Immature natural killer cell (primary cell): Measurements from ENCODE around the gene ANP32B. TPM values are rescaled to one million over a fixed set of nuclear protein-coding genes. Genes with fewer than 3 reads are reported as not detected.
"Not testable (repeated sequence)": the region's sequence is repeated elsewhere in the genome, so short reads cannot be mapped to it uniquely, and the experiment has no call there.

Experiments used
- DNase-seq, 3 donors: peaks; one replicate each; pipeline ENCODE4 v3.0.0; 2022; ENCODE audit warnings: mixed read lengths in 1 of 3
- H3K27ac Mint-ChIP-seq, 6 donors: one replicate each; pipeline ENCODE4 v1.8.0; 2020; ENCODE audit warnings: mixed read lengths in 6 of 6, mild to moderate bottlenecking in 5 of 6, inconsistent platforms in 4 of 6, moderate library complexity in 3 of 6
- H3K27me3 Mint-ChIP-seq, 3 donors: one replicate each; pipeline ENCODE4 v1.8.0; 2020 to 2021; ENCODE audit warnings: low read depth in 3 of 3, mild to moderate bottlenecking in 3 of 3, mixed read lengths in 3 of 3, moderate library complexity in 3 of 3, inconsistent platforms in 1 of 3
- H3K36me3 Mint-ChIP-seq, 3 donors: one replicate each; pipeline ENCODE4 v1.8.0; 2020; ENCODE audit warnings: mixed read lengths in 3 of 3, inconsistent platforms in 2 of 3, mild to moderate bottlenecking in 2 of 3
- H3K4me1 Mint-ChIP-seq, 2 donors: one replicate each; pipeline ENCODE4 v1.8.0; 2020; ENCODE audit warnings: inconsistent platforms in 2 of 2, mild to moderate bottlenecking in 2 of 2, mixed read lengths in 2 of 2, moderate library complexity in 1 of 2
- H3K4me3 Mint-ChIP-seq, 5 donors: one replicate each; pipeline ENCODE4 v1.8.0; 2020; ENCODE audit warnings: mild to moderate bottlenecking in 5 of 5, mixed read lengths in 5 of 5, inconsistent platforms in 3 of 5, moderate library complexity in 3 of 5
- H3K9me3 Mint-ChIP-seq, 6 donors: one replicate each; pipeline ENCODE4 v1.8.0; 2020; ENCODE audit warnings: mild to moderate bottlenecking in 6 of 6, mixed read lengths in 6 of 6, inconsistent platforms in 4 of 6, moderate library complexity in 3 of 6
- polyA plus RNA-seq, 3 donors: library from polyadenylated mRNA; unstranded; fragments of 300-500 nt; fragmentation: Illumina TruSeq; gene quantifications; one replicate each; pipeline ENCODE4 v1.2.3, GENCODE V29; 2021

Gene ANP32B
- polyA plus RNA-seq, 3 donors from 2014 or later: 33.9 to 53.7 (median 39.1) TPM

GRCh38 chr9:97954550-97954989 is 28.6 kb upstream of the ANP32B start:
- peak overlapping the region in 1 of 6 donors; percentile 58 for H3K27ac Mint-ChIP-seq
- peak; percentile 37 to 51 (median 39) for DNase-seq
- H3K4me3 Mint-ChIP-seq: no peak overlapping the region
- no peaks in the 10 kb centered on the region for H3K9me3 Mint-ChIP-seq
- H3K36me3 Mint-ChIP-seq: no peaks in the 10 kb centered on the region
- H3K4me1 Mint-ChIP-seq: no peaks in the 10 kb centered on the region
- peaks cover 0 to 13% (median 2%) of the 10 kb centered on the region in 3 donors for H3K27me3 Mint-ChIP-seq

GRCh38 chr9:97956331-97956730 is 26.8 kb upstream of the ANP32B start:
- no peaks in the 10 kb centered on the region for H3K4me1 Mint-ChIP-seq
- DNase-seq: no peak
- no peaks in the 10 kb centered on the region for H3K36me3 Mint-ChIP-seq
- peaks cover 0 to 9% (median 2%) of the 10 kb centered on the region in 3 donors for H3K27me3 Mint-ChIP-seq
- H3K9me3 Mint-ChIP-seq: no peaks in the 10 kb centered on the region
- no peak overlapping the region for H3K27ac Mint-ChIP-seq
- H3K4me3 Mint-ChIP-seq: no peak overlapping the region

- DNase-seq: no peak
- H3K4me1 Mint-ChIP-seq: no peaks in the 10 kb centered on the region
- no peaks in the 10 kb centered on the region for H3K36me3 Mint-ChIP-seq
- H3K9me3 Mint-ChIP-seq: no peaks in the 10 kb centered on the region
- H3K27me3 Mint-ChIP-seq: peaks cover 0 to 7% (median 0%) of the 10 kb centered on the region in 3 donors
- no peak overlapping the region for H3K4me3 Mint-ChIP-seq
- peak overlapping the region in 1 of 6 donors; percentile 6 for H3K27ac Mint-ChIP-seq
Measured at GRCh38 chr9:97958812-97959511, 24.2 kb upstream of the ANP32B start.

GRCh38 chr9:97959585-97959984 is 23.6 kb upstream of the ANP32B start:
- Mint-ChIP-seq H3K4me3 (no peak overlapping the region), H3K27me3 (peaks cover 0 to 2% (median 0%) of the 10 kb centered on the region in 3 donors), H3K36me3 (no peaks in the 10 kb centered on the region), H3K4me1 (no peaks in the 10 kb centered on the region), H3K27ac (peak overlapping the region in 1 of 6 donors; percentile 6), H3K9me3 (no peaks in the 10 kb centered on the region)
- no peak for DNase-seq

GRCh38 chr9:97960678-97961328 is 22.3 kb upstream of the ANP32B start:
- not testable (repeated sequence) for H3K4me1 Mint-ChIP-seq, H3K27me3 Mint-ChIP-seq, H3K9me3 Mint-ChIP-seq, DNase-seq, H3K4me3 Mint-ChIP-seq, H3K27ac Mint-ChIP-seq, H3K36me3 Mint-ChIP-seq

- no peaks in the 10 kb centered on the region for H3K36me3 Mint-ChIP-seq
- peaks cover 0 to 4% (median 0%) of the 10 kb centered on the region in 3 donors for H3K27me3 Mint-ChIP-seq
- H3K27ac Mint-ChIP-seq: no peak overlapping the region
- H3K4me3 Mint-ChIP-seq: no peak overlapping the region
- DNase-seq: no peak
- H3K9me3 Mint-ChIP-seq: no peaks in the 10 kb centered on the region
- H3K4me1 Mint-ChIP-seq: no peaks in the 10 kb centered on the region
Measured at GRCh38 chr9:97961361-97961760, 21.8 kb upstream of the ANP32B start.

- peaks cover 0 to 6% (median 0%) of the 10 kb centered on the region in 3 donors for H3K27me3 Mint-ChIP-seq
- no peak for DNase-seq
- no peaks in the 10 kb centered on the region for H3K9me3 Mint-ChIP-seq
- no peaks in the 10 kb centered on the region for H3K4me1 Mint-ChIP-seq
- H3K4me3 Mint-ChIP-seq: no peak overlapping the region
- no peaks in the 10 kb centered on the region for H3K36me3 Mint-ChIP-seq
- no peak overlapping the region for H3K27ac Mint-ChIP-seq
Measured at GRCh38 chr9:97962136-97962535, 21.0 kb upstream of the ANP32B start.

- Mint-ChIP-seq H3K27ac (no peak overlapping the region), H3K9me3 (no peaks in the 10 kb centered on the region), H3K4me1 (no peaks in the 10 kb centered on the region), H3K4me3 (no peak overlapping the region), H3K36me3 (no peaks in the 10 kb centered on the region), H3K27me3 (peaks cover 0 to 6% (median 0%) of the 10 kb centered on the region in 3 donors)
- no peak for DNase-seq
Measured at GRCh38 chr9:97962575-97962974, 20.6 kb upstream of the ANP32B start.

- Mint-ChIP-seq H3K4me3 (no peak overlapping the region), H3K36me3 (no peaks in the 10 kb centered on the region), H3K27me3 (peaks cover 0 to 6% (median 0%) of the 10 kb centered on the region in 3 donors), H3K27ac (no peak overlapping the region), H3K4me1 (no peaks in the 10 kb centered on the region), H3K9me3 (no peaks in the 10 kb centered on the region)
- no peak for DNase-seq
Measured at GRCh38 chr9:97963232-97963631, 19.9 kb upstream of the ANP32B start.

- Mint-ChIP-seq H3K36me3 (no peaks in the 10 kb centered on the region), H3K27ac (no peak overlapping the region), H3K27me3 (peaks cover 0 to 8% (median 0%) of the 10 kb centered on the region in 3 donors), H3K4me1 (no peaks in the 10 kb centered on the region), H3K9me3 (no peaks in the 10 kb centered on the region), H3K4me3 (no peak overlapping the region)
- DNase-seq: no peak
Measured at GRCh38 chr9:97964901-97965300, 18.2 kb upstream of the ANP32B start.

GRCh38 chr9:97966493-97966892 is 16.6 kb upstream of the ANP32B start:
- peaks cover 0 to 8% (median 2%) of the 10 kb centered on the region in 3 donors for H3K27me3 Mint-ChIP-seq
- DNase-seq: no peak
- no peaks in the 10 kb centered on the region for H3K36me3 Mint-ChIP-seq
- H3K4me3 Mint-ChIP-seq: no peak overlapping the region
- H3K9me3 Mint-ChIP-seq: no peaks in the 10 kb centered on the region
- H3K27ac Mint-ChIP-seq: no peak overlapping the region
- no peaks in the 10 kb centered on the region for H3K4me1 Mint-ChIP-seq

GRCh38 chr9:97969014-97969413 is 14.1 kb upstream of the ANP32B start:
- no peaks in the 10 kb centered on the region for H3K4me1 Mint-ChIP-seq
- H3K27ac Mint-ChIP-seq: no peak overlapping the region
- H3K9me3 Mint-ChIP-seq: no peaks in the 10 kb centered on the region
- H3K4me3 Mint-ChIP-seq: no peak overlapping the region
- no peak for DNase-seq
- peaks cover 0 to 10% (median 4%) of the 10 kb centered on the region in 3 donors for H3K27me3 Mint-ChIP-seq
- H3K36me3 Mint-ChIP-seq: no peaks in the 10 kb centered on the region

- no peaks in the 10 kb centered on the region for H3K9me3 Mint-ChIP-seq
- H3K4me3 Mint-ChIP-seq: no peak overlapping the region
- H3K27ac Mint-ChIP-seq: no peak overlapping the region
- no peaks in the 10 kb centered on the region for H3K4me1 Mint-ChIP-seq
- H3K27me3 Mint-ChIP-seq: peaks cover 1 to 11% (median 4%) of the 10 kb centered on the region in 3 donors
- DNase-seq: no peak
- peaks cover 0 to 2% (median 1%) of the 10 kb centered on the region in 3 donors for H3K36me3 Mint-ChIP-seq
Measured at GRCh38 chr9:97970165-97970564, 13.0 kb upstream of the ANP32B start.

- Mint-ChIP-seq H3K9me3 (no peaks in the 10 kb centered on the region), H3K36me3 (peaks cover 0 to 4% (median 3%) of the 10 kb centered on the region in 3 donors), H3K27me3 (peaks cover 2 to 10% (median 4%) of the 10 kb centered on the region in 3 donors), H3K27ac (peak overlapping the region in 1 of 6 donors; percentile 64), H3K4me1 (no peaks in the 10 kb centered on the region), H3K4me3 (no peak overlapping the region)
- DNase-seq: no peak
Measured at GRCh38 chr9:97972753-97973152, 10.4 kb upstream of the ANP32B start.
